Forelimb muscle (tissue), 1 donor: ENCODE measurements around the gene MTPN. TPM values are rescaled to one million over a fixed set of nuclear protein-coding genes. Genes with fewer than 3 reads are reported as not detected.

Experiments
- DNase-seq: peaks from one replicate; pipeline ENCODE4 v3.0.0-alpha.2; 2013; ENCODE audit warnings: low read depth
- polyA plus RNA-seq: library from polyadenylated mRNA; unstranded; fragments of 120-200 nt; gene quantifications from one replicate; pipeline ENCODE4 v1.2.1, GENCODE V29; 2013; ENCODE audit not compliant: insufficient read length

Gene MTPN
- polyA plus RNA-seq, 1 donor: 91.8 TPM

- DNase-seq: no peak
Observed at GRCh38 chr7:135886345-135887132, 90.6 kb downstream of the MTPN start.

- DNase-seq: no peak
Observed at GRCh38 chr7:135884495-135885232, 92.5 kb downstream of the MTPN start.

GRCh38 chr7:135879233-135879632 lies 97.9 kb downstream of the MTPN start:
- no peak for DNase-seq

GRCh38 chr7:135878284-135878683 lies 98.9 kb downstream of the MTPN start:
- no peak for DNase-seq

GRCh38 chr7:135877805-135878204 lies 99.4 kb downstream of the MTPN start:
- DNase-seq: no peak

Other genes starting within 250 kb of the MTPN start
- 1.8 TPM for gene SLC13A4, start 249.2 kb downstream of the MTPN start, polyA plus RNA-seq
- 0.10 TPM for gene FAM180A, start 228.5 kb downstream of the MTPN start, polyA plus RNA-seq